GM18511 (cell line): ENCODE results near the gene FTO.

Experiments
- ATAC-seq: cut with Tn5 transposase; IDR thresholded peaks from one replicate; pipeline ENCODE4 v1.9.1; 2021; ENCODE audit warnings: mild to moderate bottlenecking, moderate library complexity; ENCODE audit not compliant: unreplicated experiment

The FTO gene

DNA sequence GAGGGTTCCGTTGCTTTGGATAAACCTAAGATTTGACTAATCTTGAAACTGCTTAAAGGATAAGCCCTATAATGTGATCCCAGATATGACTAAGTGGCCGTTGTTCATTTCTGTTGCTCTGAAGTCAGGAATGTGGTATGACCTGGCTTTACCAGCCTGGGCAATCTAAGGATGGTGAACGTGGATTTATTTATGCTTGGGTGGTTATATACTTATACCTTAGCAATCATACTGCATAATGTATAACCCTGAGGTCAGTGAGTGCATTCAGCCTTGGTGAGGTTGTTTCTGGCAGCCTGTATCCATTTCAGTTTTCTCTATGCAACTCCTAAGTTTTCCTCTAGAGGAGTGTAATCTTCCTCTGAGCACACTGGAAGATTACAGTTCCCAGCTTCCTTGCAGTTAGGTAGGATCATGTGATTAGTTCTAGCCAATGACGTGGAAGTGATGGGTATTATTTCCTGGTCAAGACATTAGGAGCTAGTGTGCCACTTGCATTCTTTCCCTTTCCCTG is 41.9 kb downstream of the FTO start:
- ATAC-seq = no peak

DNA sequence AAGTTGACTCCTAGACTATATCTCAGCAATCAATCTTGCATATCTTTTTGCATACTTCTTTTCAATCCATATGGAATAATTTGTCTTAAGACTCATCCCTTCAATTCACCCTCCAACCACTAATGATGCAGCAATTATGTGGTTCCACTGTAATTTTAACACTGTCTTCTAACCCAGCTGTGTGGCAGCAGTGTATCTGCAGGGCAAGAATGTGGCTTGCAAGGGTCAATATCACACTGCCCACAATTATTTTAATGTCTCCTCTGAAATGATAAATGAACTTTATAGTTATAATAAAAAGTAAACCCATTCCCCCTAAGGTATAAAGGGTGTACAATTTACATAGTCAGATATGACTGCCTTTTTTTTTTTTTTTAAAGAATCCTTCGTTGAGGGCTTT is 48.6 kb downstream of the FTO start:
- ATAC-seq = no peak

DNA sequence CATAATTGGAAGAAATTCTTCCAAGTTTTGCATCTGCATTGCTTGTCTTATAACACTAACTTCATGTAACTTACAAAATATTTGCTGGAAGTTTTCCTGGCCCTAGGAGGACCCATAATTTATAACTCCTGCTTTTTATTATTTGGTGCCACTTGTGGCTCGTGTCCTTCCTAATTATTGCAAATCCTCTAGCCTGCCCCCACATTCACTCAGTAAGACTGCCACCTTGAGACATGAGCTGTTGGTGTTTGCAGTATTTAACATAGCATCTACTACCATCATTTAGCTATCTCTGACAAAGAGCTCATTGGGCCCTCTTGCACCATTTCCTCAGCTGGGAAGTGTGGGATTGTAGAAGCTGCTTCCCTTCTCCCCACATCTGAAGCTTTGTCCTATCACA is 49.5 kb downstream of the FTO start:
- ATAC-seq = no peak

DNA sequence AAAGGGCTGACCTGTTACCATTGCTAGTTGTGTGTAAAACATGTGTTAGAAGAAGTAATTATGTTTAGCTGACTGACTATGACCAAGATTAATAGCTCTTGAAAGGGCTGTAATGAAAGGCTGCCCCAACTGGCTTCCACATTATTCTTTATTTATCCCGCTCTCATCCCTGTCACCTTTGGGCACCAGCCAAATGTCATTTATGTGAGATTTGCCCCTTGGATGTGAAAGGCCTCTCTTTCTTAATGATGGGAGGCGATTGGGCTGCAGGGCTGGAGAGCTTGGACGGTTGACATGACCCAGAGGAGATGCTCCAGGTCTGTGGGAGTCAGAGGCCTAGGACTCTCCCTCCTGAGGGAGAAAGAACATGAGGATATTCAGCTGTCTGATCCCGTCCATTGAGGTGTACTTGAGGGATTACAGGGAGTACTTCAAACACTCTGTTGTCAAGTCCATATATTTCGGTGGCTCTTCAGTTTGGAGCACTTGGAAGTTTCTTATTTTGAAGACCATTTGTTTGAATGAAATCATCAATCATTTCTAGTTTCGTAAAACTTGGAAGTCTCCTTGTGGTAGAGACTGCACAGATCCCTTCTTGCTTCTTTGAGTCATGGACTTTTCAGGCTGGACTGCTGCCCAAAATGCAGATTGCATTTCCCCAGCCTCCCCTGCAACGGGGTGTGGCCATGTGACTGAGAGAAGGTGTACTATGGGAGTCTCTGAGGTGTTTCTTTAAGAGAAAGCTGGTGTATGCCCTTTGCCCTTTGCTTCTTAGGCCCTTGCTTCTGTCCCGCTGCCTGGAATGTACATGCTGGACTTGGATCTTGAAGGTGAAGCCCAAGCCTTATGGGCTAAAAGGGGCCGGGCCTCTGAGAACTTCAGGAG is 51.3 kb downstream of the FTO start:
- no peak for ATAC-seq

DNA sequence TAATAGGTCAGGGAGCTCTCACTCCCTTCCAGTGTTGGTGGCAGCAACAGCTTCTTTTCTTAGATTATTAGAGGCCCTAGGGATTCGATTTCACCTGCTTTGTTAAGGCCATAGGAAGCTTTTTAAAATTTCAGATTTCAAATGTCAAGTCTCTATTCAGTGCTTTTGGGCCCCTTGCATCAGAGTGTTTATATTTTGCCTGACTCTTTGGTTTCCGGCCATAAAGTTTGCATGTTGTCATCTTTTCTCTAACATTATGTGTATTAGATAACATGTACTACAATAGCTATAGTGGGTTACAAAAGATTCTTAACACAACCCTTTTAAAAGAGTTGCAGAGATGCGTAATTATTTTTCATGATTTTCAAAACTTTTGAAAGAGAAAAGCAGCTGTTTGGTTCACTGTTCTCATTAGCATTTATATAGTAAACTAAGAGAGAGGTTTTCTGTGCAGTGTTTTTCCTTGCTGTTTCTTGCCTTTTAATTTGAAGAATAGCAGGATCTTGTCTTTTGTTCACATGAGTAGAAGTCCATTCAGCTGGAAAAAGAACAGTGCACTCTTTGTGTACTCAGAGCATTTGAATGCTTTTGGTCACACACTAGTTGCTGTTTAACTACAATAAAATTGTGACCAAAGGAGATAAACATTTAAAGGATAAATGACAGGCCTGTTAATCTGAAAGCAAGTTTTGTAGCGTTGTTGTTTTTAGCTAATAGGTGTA is 52.5 kb downstream of the FTO start:
- no peak for ATAC-seq

DNA sequence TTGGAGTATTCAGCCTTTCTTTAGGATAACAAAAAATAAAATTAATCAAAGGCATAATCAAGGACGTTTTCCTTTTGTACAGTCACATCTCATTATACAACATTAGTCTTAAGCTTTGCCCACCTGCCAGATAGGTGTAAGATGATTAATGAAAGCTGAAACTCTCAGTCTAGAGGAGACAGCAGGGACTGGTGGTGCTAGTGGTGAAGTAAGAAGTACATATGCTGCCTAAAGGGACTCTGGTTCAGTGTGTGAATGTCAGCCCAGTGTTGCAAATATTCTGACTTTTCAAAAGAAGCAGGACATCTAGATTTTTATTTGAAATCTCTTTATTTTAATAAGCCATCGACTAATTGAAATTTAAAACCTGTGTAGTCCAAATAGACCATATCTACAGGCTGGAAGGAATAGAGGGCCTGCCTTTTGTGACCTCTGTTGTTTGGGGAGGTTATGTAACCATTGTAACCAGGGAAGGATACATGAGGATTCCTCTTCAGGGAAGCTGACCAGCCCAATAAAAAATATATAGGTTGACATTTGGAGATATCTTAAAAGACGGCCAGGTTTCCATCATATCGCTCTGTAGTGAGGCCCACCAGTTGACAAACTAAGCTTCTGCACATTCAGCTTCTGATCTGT is 54.1 kb downstream of the FTO start:
- ATAC-seq = no peak

DNA sequence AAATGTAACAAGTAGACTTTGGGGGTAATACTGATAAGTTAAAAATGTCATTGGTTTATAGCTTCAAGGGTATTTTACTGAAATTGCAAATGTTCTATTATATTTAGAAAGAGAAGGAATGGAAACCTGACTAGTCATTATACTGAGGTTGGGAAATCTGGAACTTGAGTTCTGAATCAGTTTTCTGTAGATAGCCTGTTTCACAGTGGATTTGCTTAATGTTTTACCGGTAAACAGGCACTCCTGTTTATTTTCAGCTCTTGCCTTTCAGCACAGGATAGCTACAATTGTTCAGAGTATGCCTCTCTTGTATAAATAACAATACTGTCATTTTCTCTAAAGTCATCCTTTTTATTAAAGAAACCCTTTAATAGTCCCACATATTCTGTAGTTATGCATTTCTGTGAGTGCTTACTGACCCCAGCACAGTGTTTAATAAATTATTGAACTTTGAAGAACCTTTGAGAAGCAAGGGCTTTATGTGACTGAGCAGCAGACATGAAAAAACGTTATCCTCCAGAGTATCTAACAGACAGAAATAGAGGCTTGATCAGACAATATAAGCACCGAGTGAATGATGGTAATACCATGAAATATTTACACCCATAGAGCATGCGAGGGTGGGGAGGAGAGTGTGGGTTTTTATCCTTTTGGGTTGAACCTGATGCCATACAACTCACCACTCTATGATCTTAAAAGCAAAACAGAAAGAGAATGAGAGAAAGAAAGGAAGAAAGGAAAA is 58.2 kb downstream of the FTO start:
- no peak for ATAC-seq

DNA sequence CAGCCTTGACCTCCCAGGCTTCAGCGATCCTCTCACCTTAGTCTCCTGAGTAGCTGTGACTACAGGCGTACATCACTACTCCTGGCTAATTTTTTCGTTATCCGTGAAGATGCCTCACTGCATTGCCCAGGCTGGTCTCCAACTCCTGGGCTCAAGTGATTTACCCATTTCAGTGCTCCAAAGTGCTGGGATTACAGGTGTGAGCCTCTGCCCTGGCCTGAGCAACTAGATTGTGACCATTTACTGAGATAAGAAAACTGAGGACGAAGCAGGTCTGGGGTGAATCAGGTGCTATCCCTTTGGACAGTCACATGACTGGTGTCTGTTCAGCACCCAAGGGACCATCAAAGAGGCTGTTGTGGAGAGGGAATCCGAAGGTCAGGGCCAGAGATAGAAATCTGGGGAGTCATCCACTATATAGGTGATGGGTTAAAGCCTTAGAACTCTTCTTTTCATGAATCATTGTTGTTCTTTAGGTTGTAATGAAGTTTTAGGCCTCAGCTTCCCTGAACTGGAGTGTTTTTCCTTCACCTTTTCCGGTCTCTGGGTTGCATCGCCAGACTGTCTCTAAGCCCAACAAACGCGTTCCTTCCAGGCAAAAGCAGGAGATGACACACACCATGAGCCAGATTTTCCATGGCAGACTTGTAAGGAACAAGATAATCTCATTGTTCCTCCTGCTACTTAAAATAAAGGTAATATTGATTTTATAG is 62.5 kb downstream of the FTO start:
- ATAC-seq = no peak

DNA sequence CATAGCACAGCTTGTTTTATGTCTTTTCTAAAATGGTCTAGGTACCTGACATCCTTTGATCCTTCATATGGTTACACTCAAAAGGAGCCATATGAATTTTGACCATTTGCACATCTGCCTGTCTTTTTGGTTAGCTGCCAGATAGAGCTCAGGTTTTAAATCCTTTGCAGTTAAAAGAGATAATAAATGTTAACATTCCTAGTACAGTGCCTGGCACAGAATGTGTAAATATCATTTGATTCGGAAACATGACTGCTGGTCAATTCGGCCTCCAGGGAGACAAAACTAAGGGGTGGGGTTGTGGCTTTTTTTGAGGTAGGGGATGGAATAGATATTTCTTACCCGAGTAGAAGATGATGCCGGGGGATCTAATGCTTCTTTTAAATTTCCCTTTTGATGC is 64.2 kb downstream of the FTO start:
- ATAC-seq = no peak

DNA sequence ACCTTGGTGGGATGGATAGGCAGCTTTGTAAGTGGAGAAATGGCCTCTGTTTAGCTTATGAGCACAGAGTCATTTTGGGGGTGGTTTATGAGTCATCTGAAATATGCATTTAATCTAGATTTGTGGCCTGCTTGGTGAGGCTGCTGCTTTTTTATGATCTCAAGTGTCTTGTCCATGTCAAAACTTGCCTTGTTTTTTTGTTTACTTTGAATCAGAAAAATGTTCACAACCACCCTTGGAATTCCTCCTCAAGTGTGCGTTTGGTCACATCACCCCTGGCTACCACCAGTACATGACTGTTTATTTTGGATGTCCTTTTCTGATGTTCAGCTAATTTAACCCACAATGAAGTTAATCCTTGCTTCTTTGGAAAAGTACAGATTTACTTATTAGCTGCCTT is 64.6 kb downstream of the FTO start:
- ATAC-seq = no peak

DNA sequence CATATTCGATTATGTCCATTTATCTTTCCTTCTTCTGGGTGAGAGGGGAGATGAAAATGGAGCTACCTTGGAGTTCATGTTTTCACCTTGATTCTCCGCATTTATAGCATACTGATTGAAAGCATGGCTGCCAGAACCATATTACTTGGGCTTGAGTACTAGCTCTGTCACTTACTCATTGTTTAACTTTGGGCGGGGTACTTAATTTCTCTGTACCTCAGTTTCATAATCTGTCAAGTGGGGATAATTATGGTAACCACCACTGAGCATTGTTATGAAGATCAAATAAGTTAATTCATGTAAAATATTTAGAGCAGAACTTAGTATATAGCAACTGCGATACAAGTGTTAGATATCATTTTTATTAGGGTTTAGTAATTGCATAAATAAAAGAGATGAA is 65.2 kb downstream of the FTO start:
- ATAC-seq = no peak

DNA sequence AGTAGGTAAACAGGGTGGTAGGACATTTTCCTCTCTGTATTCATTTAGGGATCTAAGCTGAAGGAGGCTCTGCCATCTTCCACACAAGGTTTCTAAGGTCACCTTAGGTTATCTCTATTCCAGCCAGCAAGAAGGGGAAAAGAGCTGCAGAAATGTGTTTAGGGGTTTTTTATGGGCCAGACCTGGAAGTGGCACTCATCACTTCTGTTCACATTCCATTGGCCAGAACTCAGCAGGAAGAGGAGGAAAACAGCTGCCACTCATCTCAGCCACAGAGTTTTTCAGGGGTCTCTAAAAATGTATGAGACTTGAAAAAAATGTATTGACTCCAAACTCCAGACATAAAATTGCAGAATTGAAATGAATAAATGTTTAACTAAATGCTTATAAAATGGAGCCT is 65.8 kb downstream of the FTO start:
- ATAC-seq = no peak

DNA sequence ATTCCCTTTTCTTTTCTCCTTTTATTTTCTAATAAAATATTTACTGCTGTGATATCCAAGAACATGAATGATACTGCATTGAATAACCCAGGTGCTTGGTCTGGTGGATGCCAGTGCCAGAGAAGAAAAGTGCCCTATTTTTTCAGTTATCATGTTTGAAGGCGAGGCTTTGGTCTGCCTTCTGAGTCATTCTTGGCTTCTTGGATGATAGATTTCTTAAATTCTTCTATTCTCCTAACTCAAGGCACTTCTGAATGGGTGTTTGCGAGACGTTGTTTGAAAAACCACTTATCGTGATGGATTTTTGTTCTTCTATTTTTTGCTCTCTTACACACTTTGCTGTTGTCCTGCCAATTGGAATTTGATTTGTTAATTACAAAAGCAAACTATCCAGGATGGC is 66.7 kb downstream of the FTO start:
- no peak for ATAC-seq

DNA sequence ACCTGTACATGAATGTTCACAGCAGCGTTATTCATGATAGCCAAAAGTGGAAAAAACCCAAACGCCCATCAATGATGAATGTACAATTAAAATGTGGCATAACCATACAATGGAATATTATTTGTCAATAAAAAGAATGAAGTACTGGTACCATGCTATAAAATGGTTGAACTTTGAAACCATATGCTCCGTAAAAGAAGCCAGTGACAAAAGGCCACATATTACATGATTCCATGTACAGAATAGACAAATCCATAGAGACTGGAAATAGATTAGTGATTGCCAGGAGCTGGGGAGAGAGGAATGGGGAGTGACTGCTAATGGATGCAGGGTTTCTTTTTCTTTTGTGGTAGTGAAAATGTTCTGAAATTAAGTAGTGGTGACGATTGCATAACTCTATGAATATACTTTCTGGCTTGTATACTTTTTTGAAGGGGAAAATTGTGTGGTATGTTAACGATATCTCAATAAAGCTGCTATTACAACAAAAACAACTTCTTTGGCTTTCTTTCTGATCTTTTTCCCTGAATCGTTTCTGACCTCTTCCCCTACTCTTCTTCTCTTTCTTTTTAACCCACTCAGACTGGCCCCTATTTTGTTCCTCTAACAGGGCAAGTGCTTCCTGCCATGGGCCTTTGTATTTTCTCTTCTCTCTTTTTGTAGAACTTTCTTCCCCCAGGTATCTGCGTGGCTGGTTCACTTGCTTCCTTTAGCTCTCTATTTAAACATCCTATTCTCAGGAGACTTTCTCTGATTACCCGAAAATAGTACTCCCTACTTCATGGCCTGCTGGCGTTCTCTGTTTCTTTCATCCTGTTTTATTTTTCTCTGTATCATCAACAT is 67.9 kb downstream of the FTO start:
- no peak for ATAC-seq

DNA sequence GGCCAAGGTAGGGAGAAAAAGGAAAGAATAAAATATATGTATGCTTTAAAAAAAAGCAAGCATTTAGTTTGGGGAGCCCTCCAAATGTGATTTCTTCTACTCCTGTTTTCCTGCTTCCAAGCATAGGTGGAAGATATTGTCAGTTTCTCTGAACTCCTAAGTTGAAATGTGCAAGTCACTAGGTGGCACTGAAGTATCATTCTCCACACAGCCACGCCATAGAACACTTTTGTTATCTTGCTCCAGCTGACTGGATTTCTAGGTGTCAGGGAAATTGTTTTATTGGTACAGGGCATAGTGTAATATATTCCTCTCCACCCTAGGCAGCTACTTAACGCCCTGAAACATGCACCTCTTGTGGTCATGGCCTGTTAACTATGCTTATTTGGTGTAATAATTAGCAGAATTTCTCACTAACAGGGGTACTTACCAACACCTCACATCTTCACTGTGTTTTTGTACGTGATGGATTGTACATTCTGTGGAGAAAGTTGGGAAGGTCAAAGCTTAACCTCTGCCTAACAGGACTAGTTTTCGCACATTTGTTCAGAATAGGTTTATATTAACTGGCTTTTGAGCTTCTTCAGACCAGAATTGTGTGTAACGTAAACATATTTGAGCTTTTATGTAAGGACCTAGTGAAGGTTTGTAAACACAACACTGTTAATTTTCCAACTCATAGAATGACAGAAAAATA is 69.3 kb downstream of the FTO start:
- ATAC-seq = peak; percentile 62

DNA sequence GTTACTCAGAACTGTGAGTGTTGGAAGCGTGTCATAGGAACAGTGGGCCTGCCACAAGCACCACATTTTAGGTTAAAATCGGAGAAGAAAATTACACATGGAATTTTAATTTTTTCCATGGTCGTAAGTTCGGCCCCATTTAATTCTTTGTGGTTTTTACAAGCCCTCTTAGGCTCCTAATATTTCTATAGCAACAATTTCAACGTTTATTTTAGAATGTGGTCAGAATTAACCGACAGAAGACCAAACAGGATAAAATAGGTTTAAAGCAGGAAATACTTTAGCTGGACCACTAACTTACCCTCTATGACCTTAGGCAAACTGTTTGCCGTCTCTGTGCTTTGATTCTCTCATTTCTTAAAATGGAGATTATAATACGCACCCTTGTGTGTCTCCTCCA is 69.9 kb downstream of the FTO start:
- ATAC-seq = no peak

DNA sequence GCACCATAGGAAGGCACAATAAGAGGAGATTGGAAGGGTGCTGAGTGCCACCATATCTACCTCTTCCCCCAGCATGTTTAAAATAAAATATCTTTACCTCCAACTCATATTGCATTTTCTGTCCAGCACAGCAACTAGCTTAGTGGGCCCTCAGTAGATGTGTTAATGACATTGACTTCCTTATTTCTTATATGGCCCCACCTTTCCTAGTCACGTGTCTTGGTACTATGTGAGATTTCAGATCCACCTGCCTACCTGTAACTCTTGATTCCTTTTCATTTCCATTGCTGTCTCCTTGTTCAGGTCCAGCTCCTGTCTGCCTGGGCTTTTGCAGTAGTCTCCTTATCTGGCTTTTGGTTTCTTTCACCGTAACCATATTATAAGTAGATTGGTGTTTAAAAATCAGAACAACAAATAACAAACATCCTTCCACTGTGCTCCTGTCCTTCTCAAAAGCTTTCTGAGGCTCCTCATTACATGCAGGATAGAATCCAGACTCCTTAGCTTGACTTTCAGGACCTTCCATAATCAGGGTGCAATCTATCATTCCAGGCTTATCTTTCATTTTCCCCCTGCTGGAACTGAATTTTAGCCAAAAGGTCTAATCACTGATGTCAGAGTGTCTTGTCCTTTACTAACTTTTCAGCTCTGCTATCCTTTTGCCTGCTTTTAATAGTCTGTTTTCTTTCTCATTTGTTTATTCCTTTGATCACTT is 71.3 kb downstream of the FTO start:
- no peak for ATAC-seq

DNA sequence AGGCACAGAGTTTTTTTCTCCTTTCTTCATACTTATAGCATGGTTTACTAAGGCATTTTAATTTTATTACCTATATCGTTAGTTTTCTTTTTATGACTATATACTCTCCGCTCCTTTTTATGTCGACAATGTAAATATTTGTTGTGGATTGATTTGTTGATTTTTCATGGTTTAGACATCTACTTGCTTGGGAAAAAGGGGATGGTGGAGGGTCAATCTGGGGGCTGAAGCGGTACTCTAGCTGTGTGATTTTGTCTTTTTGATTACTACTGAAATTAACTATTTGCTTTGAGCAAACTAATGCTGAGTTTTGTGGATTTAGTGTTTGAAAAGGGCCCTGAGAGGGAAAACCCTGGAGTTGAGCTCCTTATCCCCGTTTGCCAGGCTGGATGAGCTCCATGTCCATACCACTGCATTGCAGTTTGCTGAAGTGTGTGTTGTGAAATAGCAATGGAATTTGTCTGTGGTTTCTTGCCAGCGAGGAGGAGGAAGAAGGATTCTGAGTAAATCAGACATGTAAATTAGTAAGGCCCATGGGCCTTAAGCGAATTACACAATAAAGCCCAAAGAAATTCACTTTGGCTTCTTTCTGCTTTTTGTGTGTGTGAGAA is 72.0 kb downstream of the FTO start:
- ATAC-seq = no peak
